AG08396 (cell line): Measurements from ENCODE around the gene JADE1.

Source experiments
- DNase-seq: peaks from one replicate; pipeline ENCODE4 v3.0.0; 2012; ENCODE audit warnings: low spot score, mixed read lengths

Gene JADE1

DNA sequence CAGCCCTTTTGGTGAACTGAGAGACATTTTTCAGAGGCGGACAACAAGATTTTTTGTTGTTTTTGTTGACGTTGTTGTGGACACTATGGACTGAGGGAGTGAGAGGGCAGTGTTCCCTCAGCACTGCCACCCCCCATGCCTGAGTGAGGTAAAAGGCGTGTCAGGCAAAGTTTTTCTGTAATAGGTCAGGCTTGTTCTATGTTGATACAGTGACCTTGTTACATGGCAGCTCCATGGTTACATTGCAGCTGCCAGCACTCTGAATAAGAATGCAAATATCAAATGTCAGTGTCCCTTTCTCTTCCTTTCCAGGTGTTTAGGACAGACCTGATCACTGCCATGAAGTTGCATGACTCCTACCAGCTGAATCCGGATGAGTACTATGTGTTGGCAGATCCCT is 36.6 kb downstream of the JADE1 start:
- DNase-seq, result no peak

DNA sequence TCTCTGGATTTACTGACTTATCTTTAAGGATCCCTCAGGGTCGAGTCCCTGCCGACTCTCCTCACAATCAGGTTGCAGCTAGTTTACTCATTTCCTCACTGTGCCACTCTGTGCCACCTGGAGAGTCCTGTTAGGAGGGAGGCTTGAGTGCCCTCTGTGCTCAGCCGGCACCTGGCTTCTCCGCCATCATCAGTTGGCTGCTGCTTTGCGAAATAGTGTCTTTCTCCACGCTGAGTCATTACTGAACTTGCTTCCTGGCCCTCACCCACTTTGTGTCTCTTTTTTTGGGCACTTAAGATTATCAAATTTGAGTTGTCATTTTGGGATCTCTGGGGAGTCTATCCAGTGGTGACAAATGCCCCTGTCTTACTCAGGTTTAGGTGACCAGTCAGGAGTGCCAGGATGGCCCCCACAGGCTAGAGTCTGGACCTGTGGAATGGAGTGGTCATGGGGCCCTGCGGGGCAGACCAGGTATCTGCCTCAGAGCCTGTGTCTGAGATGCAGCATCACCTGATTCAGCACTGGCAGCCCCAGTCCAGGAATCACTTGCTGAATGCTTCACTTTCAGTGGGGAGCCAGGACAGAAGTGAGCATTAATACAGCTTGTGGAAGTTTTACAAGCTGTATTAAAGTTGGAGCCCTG is 37.7 kb downstream of the JADE1 start:
- no peak for DNase-seq

DNA sequence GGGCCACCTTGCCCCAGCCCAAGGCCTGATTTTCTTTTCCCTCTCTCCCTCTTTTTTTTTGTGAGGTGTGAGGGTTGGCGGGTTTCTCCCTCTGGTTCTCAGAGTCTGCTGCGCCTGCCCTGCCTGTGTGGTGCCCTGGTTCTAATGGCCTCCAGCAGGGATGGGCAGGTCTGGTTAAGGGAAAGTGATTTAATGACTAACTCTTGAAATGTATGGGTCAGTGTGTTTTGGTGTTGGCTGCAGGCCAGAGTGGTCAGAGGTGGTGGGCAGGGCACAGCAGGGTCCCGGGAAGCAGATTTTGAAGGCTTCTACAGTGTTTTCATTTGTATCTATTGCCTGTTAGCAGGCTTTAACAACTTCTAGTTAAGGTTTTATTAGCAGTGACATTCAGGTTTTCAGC is 39.0 kb downstream of the JADE1 start:
- no peak for DNase-seq

DNA sequence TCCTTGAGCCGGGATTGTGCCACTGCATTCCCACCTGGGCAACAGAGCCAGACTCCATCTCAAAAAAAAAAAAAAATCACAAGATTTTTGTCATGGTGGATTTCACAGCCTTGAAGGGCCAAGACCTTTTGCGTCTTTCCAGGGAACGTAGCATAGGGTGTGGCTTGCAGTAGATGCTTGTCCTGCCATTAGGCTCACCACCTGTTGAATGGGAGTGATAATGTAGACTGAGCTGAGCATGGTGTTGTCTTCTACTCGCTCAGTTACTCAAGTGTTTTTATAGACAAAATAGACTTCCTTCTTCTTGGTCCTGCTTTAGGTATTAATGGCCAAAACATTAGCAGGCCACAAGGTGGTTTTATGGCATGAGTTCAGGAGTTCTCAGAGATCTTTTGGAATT is 40.8 kb downstream of the JADE1 start:
- DNase-seq, result no peak

DNA sequence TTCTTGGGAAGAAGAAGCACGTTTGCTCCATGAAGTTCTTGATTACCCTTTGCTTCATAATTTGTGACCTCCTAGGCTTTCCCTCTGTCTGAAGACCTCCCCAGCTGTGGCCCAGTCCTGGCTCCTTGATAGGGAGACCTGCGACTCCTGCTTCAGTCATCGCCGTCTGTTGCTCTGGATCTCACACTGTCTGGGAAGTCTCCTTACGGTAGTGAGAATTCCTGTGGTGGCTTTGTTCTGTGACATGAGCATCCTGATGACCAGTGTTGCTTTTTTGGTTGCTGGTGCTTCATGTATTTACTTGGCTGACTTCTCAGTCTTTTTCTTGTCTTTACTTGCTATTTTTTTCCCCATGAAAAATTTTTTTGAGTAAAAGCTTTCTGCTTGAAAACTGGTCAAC is 44.2 kb downstream of the JADE1 start:
- DNase-seq, result no peak

DNA sequence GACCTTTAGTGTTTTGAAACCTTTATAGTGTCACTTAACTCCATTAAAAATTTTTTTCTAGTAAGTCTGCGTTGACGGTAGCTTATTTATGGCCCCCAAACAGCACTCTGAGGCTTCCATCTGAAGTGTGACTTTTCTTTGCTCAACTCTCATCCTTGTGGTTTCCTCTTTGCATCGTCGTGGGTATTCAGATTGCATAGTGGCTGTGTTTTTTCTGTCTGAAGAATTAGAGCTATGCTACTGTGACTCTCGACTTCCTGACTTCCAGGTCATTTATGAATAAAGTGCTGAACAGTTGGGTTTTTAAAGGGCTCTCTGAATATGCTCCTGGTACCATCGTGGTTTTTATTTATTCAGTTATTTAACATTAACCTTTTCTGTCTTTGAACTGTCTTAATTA is 44.9 kb downstream of the JADE1 start:
- no peak for DNase-seq

DNA sequence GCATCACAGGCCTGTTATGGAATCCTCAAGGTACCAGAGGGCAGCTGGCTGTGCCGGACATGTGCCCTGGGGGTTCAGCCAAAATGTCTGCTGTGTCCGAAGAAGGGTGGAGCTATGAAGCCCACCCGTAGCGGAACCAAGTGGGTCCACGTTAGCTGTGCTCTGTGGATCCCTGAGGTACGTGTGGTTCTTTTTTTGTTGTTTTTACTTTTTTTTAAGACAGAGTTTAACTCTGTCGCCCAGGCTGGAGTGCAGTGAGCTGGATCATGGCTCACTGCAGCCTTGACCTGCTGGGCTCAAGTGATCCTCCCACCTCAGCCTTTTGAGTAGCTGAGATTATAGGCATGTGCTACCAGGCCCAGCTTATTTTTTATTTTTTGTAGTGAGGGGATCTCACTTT is 46.1 kb downstream of the JADE1 start:
- no peak for DNase-seq

DNA sequence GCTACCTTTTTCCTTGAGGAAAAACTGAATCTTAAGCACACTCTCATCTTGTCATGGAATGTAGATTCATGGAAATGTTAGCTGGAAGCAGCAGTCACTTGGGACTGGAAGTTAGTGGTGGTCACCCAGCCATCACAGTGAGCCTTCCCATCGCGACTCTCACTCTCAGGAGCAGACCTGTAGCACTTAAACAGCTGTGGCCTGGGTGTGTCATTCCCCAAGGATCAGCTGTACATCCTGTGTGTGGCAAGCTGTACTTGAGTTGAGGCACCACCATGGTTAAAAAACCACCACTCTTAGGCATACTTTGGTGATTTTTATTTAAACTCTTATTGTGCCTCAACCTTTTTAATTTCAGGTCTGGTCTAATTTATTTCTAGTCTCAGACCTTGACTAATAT is 46.7 kb downstream of the JADE1 start:
- DNase-seq, result no peak

DNA sequence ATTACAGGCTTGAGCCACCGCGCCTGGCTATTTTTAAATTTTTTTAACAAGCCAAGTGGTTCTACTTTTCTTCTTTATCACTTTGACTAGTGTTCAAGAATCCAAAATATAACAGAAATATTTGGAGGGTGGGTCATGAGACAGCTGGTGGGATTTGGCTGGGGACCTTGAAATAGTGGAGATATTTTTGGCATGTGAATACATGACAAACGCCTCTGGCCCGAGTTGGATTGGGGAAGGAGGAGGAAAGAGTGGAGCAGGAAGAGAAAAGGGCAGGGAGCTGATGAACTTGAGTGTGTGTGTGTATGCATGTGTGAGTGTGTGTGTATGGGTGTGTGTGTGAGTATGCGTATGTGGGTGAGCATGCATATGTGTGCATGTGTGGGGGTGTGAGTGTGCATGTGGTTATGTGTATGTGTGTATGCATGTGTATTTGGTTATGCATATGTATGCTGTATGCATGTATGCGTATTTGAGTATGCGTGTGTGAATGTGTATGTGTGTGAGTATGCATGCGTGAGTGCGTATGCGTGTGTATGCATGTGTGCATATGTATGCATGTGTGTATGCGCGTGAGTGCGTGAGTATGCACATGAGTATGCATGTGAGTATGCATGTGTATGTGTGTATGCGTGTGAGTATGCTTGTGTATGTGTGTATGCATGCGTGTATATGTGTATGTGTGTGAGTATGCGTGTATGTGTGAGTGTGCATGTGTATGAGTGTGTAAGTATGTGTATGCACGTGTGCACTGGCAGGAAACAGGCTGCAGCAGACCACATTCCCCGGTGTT is 49.6 kb downstream of the JADE1 start:
- peak; percentile 62 for DNase-seq

DNA sequence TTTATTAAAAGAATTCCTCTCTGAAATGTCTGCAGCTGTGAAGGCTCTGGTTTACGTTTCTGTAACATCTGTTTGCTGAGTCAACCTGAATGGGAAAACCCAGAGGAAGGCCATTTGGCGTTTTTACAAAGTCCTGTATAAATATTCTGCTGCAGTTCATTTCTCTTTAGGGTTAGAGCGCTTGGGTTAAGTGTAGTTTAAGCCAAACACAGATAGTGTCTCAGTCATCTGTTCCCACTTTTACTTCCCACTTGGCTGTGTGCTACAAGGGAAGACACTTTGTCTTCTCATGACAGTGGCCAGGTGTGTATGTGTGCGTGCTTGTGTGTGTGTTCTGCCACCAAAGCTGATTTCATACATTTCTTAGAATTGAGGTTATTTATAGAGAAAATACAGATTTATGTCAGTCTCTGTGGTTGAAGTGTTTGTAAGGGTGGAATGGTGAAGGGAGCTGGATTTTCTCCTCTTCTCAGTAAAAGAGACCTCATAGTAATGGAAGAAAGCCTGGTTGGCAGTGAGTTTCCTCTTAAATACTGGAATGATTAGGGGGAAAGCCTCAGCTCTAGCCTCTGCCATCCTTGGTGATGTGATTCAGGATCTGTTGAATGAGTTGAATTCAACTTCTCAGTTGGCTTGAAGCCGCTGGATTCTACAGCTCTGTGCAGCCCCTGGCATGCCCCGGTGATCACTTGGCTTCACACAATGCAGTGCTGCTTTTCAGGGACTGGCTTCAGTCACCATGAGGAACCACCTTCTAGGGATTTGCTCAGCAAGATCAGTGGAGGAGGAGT is 50.6 kb downstream of the JADE1 start:
- peak; percentile 55 for DNase-seq

DNA sequence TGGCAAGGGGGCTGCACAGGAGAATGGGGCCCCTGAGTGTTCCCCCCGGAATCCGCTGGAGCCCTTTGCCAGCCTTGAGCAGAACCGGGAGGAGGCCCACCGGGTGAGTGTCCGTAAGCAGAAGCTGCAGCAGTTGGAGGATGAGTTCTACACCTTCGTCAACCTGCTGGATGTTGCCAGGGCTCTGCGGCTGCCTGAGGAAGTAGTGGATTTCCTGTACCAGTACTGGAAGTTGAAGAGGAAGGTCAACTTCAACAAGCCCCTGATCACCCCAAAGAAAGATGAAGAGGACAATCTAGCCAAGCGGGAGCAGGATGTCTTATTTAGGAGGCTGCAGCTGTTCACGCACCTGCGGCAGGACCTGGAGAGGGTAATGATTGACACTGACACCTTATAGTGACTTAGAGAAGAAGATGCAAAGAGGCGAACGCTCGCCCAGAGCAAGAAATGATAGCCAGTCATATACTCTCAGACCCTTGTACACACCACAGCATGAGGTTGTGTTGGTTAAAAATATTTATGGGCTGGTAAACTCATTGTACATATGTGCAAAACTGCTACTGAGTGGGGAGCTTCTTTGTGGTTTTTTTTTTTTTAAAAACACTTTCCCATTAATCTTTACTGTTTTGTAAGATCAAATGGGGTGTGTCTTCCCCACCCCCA is 52.5 kb downstream of the JADE1 start:
- DNase-seq, result no peak

DNA sequence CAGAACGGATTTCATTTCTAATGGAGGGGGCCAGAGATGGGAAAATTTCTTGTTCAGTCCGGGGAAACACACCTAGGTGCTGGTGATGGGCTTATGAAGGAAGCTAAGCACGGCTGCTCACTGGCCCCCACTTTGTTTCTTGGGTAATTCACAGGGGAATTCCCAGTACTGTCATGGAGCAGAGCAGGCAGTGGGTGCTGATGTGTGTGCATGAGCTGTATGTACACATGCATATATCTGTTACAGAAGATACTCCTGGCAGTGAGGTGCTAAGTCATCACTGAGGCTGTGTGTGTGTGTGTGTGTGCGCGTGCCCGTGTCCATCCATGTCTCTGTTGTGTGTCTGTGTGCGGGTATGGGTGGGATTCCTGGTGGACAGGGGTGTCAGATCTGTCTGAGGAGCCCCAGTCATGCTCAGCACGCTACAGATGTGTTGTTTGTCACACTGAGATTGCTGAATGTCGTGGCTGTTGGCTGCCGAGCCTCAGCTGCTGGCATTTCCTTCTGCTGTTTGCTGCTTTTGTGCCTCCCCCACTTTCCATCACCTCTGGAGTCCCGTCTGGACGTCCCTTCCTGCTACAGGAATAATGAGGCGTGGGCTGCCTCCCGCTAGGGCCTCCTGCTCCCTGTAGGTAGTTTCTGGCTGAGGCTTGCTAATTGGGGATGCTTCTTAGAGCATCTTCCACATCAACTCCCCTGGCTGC is 53.3 kb downstream of the JADE1 start:
- DNase-seq, result no peak

DNA sequence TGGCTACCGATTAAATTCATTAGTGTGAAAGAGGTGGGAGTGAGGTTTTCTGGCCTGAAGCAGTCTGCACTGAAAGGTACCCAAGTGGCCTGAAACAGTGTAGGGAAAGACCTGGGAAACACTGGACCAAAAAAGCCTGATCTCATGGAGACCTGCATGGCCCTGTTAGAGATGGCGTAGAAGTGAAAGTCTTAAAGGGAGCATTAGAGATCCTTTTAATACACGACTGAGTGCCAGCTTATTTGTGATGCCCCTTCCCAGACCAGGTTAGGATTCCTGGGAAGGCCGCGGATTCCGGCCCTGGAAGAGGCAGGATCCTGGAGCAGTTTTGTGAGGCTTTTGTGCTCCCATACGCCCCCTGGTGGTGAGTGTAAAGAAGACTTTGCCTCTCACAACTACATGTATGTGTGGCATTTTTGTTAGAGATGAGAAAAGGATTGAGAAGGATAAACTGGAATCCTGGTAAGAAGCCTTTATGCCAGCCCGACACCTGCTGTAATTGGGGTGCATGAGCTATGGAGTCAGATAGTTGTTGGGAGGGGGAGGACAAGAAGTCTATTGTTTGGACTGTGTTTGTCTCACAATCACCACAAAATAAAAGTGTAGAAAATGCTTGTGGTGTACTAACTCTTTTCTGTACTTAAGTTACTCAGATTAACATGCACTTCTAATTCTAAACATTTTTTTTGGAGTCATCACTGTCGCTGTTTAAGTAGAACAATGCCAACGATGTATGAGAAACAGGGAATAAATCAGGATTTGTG is 54.0 kb downstream of the JADE1 start:
- peak; percentile 62 for DNase-seq

DNA sequence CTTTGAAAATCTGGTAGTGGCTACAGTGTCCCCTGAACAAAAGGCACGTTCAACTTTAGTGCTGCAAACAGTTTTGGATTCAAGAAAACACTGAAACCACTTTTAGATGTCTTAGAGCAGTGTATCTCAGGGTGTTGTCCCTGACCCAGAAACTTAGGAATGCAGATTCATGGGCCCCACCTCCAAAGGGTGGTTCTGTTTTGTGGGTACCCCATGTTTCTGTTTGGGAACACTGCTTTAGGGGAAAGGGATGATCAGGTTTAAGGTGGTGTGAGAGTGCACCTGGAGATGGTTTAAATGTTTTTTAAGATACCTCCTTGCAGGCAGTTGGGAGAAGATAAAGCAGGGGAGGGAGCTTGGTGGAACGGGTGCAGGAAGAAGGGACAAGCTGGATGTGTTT is 55.6 kb downstream of the JADE1 start:
- DNase-seq, result no peak

DNA sequence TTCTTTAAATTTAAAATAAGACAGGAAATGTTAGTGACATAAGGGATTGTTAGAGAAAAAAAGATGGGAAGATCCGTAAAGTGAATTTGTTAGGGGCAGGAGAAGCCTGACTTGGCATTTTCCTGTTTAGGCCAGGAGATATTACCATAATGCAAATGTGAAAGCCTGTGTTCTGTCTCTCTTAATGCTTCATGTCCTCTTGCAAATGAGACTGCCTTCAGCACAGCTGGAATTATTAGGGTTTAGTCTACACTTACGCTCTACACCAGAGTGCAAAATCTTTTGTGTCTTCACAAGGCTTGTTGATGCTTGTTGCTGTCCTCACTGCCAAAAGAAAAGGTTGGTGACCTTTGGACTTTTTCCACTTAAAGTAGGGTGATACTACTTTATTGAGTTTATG is 56.8 kb downstream of the JADE1 start:
- DNase-seq, result no peak

DNA sequence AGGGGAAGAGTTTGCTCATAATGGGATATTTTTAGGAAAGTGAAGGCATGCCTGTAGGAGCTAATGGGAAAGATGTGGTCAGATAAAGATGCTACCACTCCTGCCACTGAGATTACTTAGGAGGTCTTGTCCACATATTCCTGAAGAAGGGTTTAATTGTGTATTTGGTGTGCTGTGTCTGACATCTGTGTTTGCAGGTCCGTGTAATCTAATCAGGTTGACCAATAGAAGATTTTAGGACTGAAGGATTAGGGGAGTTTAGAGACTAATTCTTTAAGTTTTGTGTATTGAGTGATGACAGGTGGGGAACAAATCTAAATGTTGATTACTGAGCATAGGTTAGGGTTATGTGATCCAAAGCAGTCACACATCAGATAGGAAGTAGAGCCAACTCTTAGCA is 57.2 kb downstream of the JADE1 start:
- no peak for DNase-seq

DNA sequence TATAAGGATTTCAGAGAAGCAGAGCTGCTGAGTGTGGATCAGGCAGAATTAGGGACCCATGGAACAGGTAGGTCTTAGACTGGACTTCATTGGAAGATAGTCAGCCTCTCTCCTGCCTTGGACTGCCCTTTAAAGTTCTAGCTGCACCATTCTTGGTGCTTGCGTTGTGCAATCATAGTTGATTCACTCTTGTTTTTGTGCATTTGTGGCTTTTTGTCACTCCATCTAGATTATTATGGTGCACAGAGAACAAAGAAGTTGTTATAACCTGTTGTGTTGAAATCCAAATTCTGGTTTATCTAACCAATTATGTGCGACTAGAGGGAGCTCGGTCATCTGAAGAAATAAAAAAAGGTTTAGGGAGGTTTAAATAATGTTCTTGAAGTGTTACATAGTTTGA is 59.3 kb downstream of the JADE1 start:
- DNase-seq, result no peak

DNA sequence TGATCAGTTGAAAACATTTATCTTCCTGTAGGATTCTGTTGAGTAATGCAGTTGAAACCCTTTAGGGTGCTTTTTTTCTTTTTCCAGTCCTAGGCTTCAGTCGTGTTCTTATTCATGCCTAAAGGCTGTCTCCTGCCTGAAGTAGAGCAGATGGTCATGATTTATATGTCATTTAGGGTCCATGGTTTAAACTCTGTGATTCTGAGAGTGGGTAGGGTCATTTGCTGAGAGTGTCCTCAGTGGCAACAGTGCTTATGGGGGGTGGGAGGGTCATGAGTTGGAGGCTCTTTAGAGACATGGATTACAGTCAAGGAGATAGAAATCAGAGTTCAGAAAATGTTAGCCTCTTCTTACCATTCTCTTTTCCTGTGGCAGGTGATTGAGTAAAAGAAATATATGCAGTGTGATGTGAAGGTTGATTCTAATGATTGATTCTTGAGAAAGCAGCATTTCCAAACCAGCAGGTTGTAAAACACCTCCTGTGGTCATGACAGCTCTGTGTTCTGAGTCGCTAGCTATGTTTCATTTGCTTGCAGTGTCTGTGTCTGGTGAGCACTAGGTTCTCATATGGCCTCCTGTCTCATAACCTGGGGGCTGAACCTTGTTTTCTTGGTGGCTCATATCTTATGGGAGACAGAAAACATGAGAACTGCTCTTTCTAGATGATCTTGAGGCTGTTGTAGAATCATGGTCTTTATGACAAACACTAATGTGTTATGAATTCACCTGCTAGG is 60.4 kb downstream of the JADE1 start:
- no peak for DNase-seq

DNA sequence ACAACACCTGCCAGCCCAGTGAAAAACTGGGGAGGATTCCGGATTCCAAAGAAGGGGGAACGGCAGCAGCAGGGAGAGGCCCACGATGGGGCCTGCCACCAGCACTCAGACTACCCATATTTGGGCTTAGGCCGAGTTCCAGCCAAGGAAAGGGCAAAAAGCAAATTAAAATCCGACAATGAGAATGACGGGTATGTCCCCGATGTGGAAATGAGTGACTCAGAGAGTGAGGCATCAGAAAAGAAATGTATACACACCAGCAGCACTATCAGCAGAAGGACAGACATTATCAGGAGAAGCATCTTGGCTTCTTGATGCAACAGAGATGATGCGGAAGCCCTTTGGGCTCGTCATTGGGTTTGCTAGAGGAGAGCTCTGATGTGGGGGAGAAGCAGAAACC is 62.4 kb downstream of the JADE1 start:
- DNase-seq, result peak; percentile 58

DNA sequence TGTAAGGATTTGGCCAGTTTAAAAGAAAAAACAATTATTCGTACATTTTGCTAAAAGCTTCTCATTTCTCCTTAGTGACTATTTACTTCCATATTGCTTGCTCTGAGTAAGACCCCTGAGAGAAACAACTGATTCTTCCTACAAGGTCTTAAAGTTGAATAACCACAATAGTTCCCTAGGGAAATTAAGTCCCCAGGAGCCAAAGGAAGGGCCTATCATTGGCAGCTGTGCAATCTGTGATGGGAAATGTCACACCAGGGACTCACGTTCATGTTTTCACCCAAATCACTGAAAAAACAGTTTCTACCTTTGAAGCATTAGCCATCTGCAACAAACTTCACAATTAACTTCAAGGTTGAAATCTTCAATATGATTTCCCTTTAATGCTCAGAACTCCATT is 66.7 kb downstream of the JADE1 start:
- DNase-seq, result no peak

DNA sequence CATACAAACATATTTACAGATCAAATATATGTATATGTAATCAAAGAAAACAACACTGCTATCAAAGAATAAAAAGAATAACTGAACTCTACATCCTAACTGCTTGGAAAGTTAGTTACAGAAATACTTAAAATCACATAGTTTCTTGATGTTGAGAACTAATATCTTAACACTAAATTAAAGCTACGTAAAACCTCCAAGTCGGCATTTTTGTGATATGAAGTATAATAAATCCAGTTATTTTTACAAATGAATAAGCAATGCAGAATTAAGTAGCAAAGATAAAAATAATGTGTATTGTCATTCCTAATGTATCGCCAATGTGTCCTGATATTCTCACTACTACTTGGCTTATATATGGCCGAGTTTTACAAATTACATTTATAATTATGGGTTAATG is 68.4 kb downstream of the JADE1 start:
- DNase-seq, result no peak
